H1 (cell line): Measurements from ENCODE around the gene IRF3. TPM values are rescaled to one million over a fixed set of nuclear protein-coding genes. Genes with fewer than 3 reads are reported as not detected.

Experiments
- CTCF ChIA-PET: fragments of 300-600 bp; sonication (Branson Sonifier 250); formaldehyde crosslinking; loops from one replicate; lab custom pipeline; 2021; ENCODE audit not compliant: partially characterized antibody; lab: Charles Lee
- POLR2A ChIA-PET: fragments of 300-600 bp; sonication (Branson Sonifier 250); formaldehyde crosslinking; loops from one replicate; lab custom pipeline; 2021; ENCODE audit warnings: inconsistent platforms; ENCODE audit not compliant: partially characterized antibody; lab: Charles Lee
- DNase-seq, 2 experiments: peaks; one replicate each; pipeline versions ENCODE4 v3.0.0 to v3.0.0-alpha.2; 2010 to 2022; ENCODE audit warnings: low spot score in 2 of 2, low read depth in 1 of 2, mixed read lengths in 1 of 2
- FAIRE-seq: peaks from 2 replicates; lab custom pipeline; 2011; peaks lifted over from hg19 to GRCh38; lab: Jason Lieb, UNC
- H2AFZ ChIP-seq: 2 replicates; pipeline ENCODE4 v1.8.1; 2012; ENCODE audit warnings: low read length, inconsistent platforms
- H2AK5ac ChIP-seq: 2 replicates; pipeline ENCODE4 v1.6.1; 2013; ENCODE audit warnings: low read depth, low read length
- H2BK120ac ChIP-seq: replicated peaks from 2 replicates; pipeline ENCODE3; 2013; ENCODE audit warnings: low read depth, low read length, inconsistent platforms
- H2BK12ac ChIP-seq: 2 replicates; pipeline ENCODE4 v1.6.1; 2013; ENCODE audit warnings: low read depth, low read length
- H2BK15ac ChIP-seq: 2 replicates; pipeline ENCODE4 v1.6.1; 2013; ENCODE audit warnings: low read length
- H2BK20ac ChIP-seq: 2 replicates; pipeline ENCODE4 v1.6.1; 2013; ENCODE audit warnings: low read length
- H2BK5ac ChIP-seq: 2 replicates; pipeline ENCODE4 v1.6.1; 2013; ENCODE audit warnings: low read depth, low read length
- H3K14ac ChIP-seq: 2 replicates; pipeline ENCODE4 v1.6.1; 2013; ENCODE audit warnings: inconsistent platforms; ENCODE audit not compliant: insufficient read length
- H3K18ac ChIP-seq: 2 replicates; pipeline ENCODE4 v1.6.1; 2013; ENCODE audit warnings: low read length; ENCODE audit errors: extremely low read depth
- H3K23ac ChIP-seq: 2 replicates; pipeline ENCODE4 v1.6.1; 2013; ENCODE audit warnings: inconsistent platforms; ENCODE audit not compliant: insufficient read length
- H3K23me2 ChIP-seq: 2 replicates; pipeline ENCODE4 v1.6.1; 2013; ENCODE audit warnings: low read depth, low read length
- H3K27ac ChIP-seq: 2 replicates; pipeline ENCODE4 v1.6.1; 2011; ENCODE audit warnings: low read depth, low read length, inconsistent platforms
- H3K27me3 ChIP-seq, 4 experiments: replicated peaks in 1 of 4; 1 replicate in 1 of 4; 2 replicates in 3 of 4; pipeline versions ENCODE4 v1.6.1 to v1.8.1; 2011 to 2013; ENCODE audit warnings: low read length in 3 of 4, mild to moderate bottlenecking in 3 of 4, inconsistent platforms in 2 of 4, mixed read lengths in 2 of 4, moderate library complexity in 1 of 4; ENCODE audit not compliant: control insufficient read depth in 3 of 4, insufficient read depth in 3 of 4; ENCODE audit errors: extremely low read depth in 1 of 4
- H3K36me3 ChIP-seq, 4 experiments: 2 replicates each; pipeline versions ENCODE4 v1.6.1 to v1.8.1; 2011 to 2013; ENCODE audit warnings: mild to moderate bottlenecking in 4 of 4, low read length in 3 of 4, moderate library complexity in 2 of 4, control low read depth in 1 of 4, inconsistent platforms in 1 of 4; ENCODE audit not compliant: insufficient read depth in 4 of 4, control insufficient read depth in 2 of 4
- H3K4ac ChIP-seq: replicated peaks from 2 replicates; pipeline ENCODE3; 2013; ENCODE audit warnings: low read length, low read depth, mixed read lengths, inconsistent platforms; ENCODE audit not compliant: insufficient read length
- H3K4me1 ChIP-seq, 4 experiments: replicated peaks in 1 of 4; 1 replicate in 1 of 4; 2 replicates in 3 of 4; pipeline versions ENCODE4 v1.6.1 to v1.8.1; 2011 to 2013; ENCODE audit warnings: low read length in 3 of 4, inconsistent platforms in 2 of 4, mixed read lengths in 1 of 4; ENCODE audit not compliant: insufficient read depth in 4 of 4, control insufficient read depth in 3 of 4
- H3K4me2 ChIP-seq, 2 experiments: 2 replicates each; pipeline versions ENCODE4 v1.6.1 to v1.8.1; 2011 to 2013; ENCODE audit warnings: low read depth in 2 of 2, low read length in 2 of 2, control low read depth in 1 of 2, inconsistent platforms in 1 of 2, mild to moderate bottlenecking in 1 of 2; ENCODE audit not compliant: insufficient read depth in 1 of 2
- H3K4me3 ChIP-seq, 4 experiments: fragments of 200-600, 300-600 bp in 1 of 4; sonication (generic), shearing (Covaris generic), sonication (Bioruptor Twin) in 1 of 4; 2 replicates each; pipeline versions ENCODE4 v1.5.1 to v1.8.1; 2011 to 2016; ENCODE audit warnings: low read length in 4 of 4, low read depth in 3 of 4, control low read depth in 2 of 4, inconsistent platforms in 2 of 4, mild to moderate bottlenecking in 2 of 4, mixed read lengths in 1 of 4, moderate library complexity in 1 of 4; ENCODE audit not compliant: insufficient read depth in 2 of 4; ENCODE audit errors: extremely low read depth in 1 of 4
- H3K56ac ChIP-seq: replicated peaks from 2 replicates; pipeline ENCODE3; 2013; ENCODE audit warnings: low read depth, mild to moderate bottlenecking, mixed read lengths, low read length, inconsistent platforms; ENCODE audit not compliant: insufficient read length
- H3K79me1 ChIP-seq: 2 replicates; pipeline ENCODE4 v1.6.1; 2013; ENCODE audit warnings: low read depth, low read length, control low read depth
- H3K79me2 ChIP-seq, 2 experiments: 2 replicates each; pipeline versions ENCODE4 v1.6.1 to v1.8.1; 2012 to 2013; ENCODE audit warnings: low read length in 2 of 2, mild to moderate bottlenecking in 2 of 2, inconsistent platforms in 1 of 2; ENCODE audit not compliant: insufficient read depth in 2 of 2, control insufficient read depth in 1 of 2
- H3K9ac ChIP-seq, 4 experiments: replicated peaks in 1 of 4; 1 replicate in 1 of 4; 2 replicates in 3 of 4; pipeline versions ENCODE4 v1.6.1 to v1.8.1; 2011 to 2013; ENCODE audit warnings: low read depth in 3 of 4, low read length in 3 of 4, control low read depth in 2 of 4, mild to moderate bottlenecking in 2 of 4, moderate library complexity in 2 of 4, inconsistent platforms in 1 of 4; ENCODE audit errors: extremely low read depth in 1 of 4
- H3K9me3 ChIP-seq, 2 experiments: 2 replicates each; pipeline versions ENCODE4 v1.6.1 to v1.8.1; 2012 to 2013; ENCODE audit warnings: mild to moderate bottlenecking in 2 of 2, moderate library complexity in 2 of 2, control low read depth in 1 of 2, inconsistent platforms in 1 of 2, low read depth in 1 of 2, low read length in 1 of 2, mixed read lengths in 1 of 2; ENCODE audit not compliant: insufficient read depth in 2 of 2
- H4K20me1 ChIP-seq, 2 experiments: replicated peaks in 1 of 2; 2 replicates each; pipeline versions ENCODE3 to v1.8.1; 2011 to 2013; ENCODE audit warnings: inconsistent platforms in 2 of 2, low read length in 2 of 2, mild to moderate bottlenecking in 1 of 2; ENCODE audit not compliant: insufficient read depth in 2 of 2, control insufficient read depth in 1 of 2
- H4K5ac ChIP-seq: 2 replicates; pipeline ENCODE4 v1.6.1; 2013; ENCODE audit warnings: low read length, low read depth, mixed read lengths, inconsistent platforms; ENCODE audit not compliant: insufficient read length
- H4K8ac ChIP-seq: 2 replicates; pipeline ENCODE4 v1.8.0; 2013; ENCODE audit warnings: mild to moderate bottlenecking, moderate library complexity, low read length, inconsistent platforms; ENCODE audit not compliant: insufficient read depth; ENCODE audit errors: extremely low read depth
- H4K91ac ChIP-seq: replicated peaks from 2 replicates; pipeline ENCODE3; 2013; ENCODE audit warnings: low read length, mixed read lengths, inconsistent platforms; ENCODE audit not compliant: insufficient read length
- BCL11A ChIP-seq, 2 experiments: IDR thresholded peaks; one replicate each; pipeline ENCODE4 v1.6.1; 2011; ENCODE audit warnings: low read depth in 2 of 2, low read length in 2 of 2, mild to moderate bottlenecking in 2 of 2
- CREB1 ChIP-seq: IDR thresholded peaks from 2 replicates; pipeline ENCODE4 v1.6.1; 2012; ENCODE audit warnings: inconsistent platforms
- EZH2 ChIP-seq: fragments of 200-600 bp; sonication (generic); IDR thresholded peaks from 2 replicates; pipeline ENCODE4 v1.7.1; 2012; ENCODE audit warnings: low read depth, mild to moderate bottlenecking, moderate library complexity, low read length, inconsistent platforms; ENCODE audit not compliant: severe bottlenecking
- GTF2F1 ChIP-seq: IDR thresholded peaks from 2 replicates; pipeline ENCODE4 v1.6.1; 2012; ENCODE audit warnings: low read depth, low read length, improper control_type of control experiment, borderline replicate concordance
- JUN ChIP-seq: IDR thresholded peaks from 2 replicates; pipeline ENCODE4 v1.6.1; 2011; ENCODE audit warnings: low read depth, mild to moderate bottlenecking, improper control_type of control experiment, low read length
- POLR2A ChIP-seq, 2 experiments: IDR thresholded peaks; 1 replicate in 1 of 2; 2 replicates in 1 of 2; pipeline ENCODE4 v1.6.1; 2011; ENCODE audit warnings: low read depth in 2 of 2, low read length in 2 of 2, mild to moderate bottlenecking in 2 of 2; ENCODE audit errors: control extremely low read depth in 1 of 2
- RAD21 ChIP-seq, 2 experiments: IDR thresholded peaks in 1 of 2; conservative IDR thresholded peaks in 1 of 2; 2 replicates each; pipeline ENCODE4 v1.6.1; 2011; ENCODE audit warnings: low read depth in 2 of 2, low read length in 2 of 2, improper control_type of control experiment in 1 of 2, inconsistent platforms in 1 of 2, mild to moderate bottlenecking in 1 of 2, moderate library complexity in 1 of 2
- SP1 ChIP-seq: IDR thresholded peaks from 2 replicates; pipeline ENCODE4 v1.6.1; 2011; ENCODE audit warnings: low read depth, low read length
- SP4 ChIP-seq: IDR thresholded peaks from 2 replicates; pipeline ENCODE4 v1.6.1; 2012; ENCODE audit warnings: low read length, inconsistent platforms
- SRF ChIP-seq: IDR thresholded peaks from 2 replicates; pipeline ENCODE4 v1.6.1; 2011; ENCODE audit warnings: mild to moderate bottlenecking, low read depth, low read length, moderate library complexity
- YY1 ChIP-seq: IDR thresholded peaks from 2 replicates; pipeline ENCODE4 v1.6.1; 2011; ENCODE audit warnings: low read depth, mild to moderate bottlenecking, low read length
- WGBS, 2 experiments: shearing (Covaris generic) in 1 of 2; methylation state at CpG; one replicate each; pipeline versions ENCODE4 v1.1.6 to v1.1.7; 2013 to 2015; ENCODE audit warnings: low lambda C conversion rate in 2 of 2, mixed read lengths in 2 of 2, inconsistent platforms in 1 of 2, low coverage in 1 of 2, missing lambda C conversion rate in 1 of 2; ENCODE audit not compliant: insufficient replicate concordance in 2 of 2, insufficient coverage in 1 of 2, insufficient read length in 1 of 2; ENCODE audit errors: extremely low coverage in 1 of 2, missing lambda C conversion rate in 1 of 2; 5-methylcytosine and 5-hydroxymethylcytosine counted together
- polyA plus RNA-seq, 7 experiments: library from polyadenylated mRNA; depleted of rRNA in 3 of 7; stranded (reverse) in 5 of 7; unstranded in 2 of 7; fragments of >200 nt in 5 of 7; fragments of 200-250 nt in 2 of 7; gene quantifications; 1 replicate in 5 of 7; 2 replicates in 1 of 7; 4 replicates in 1 of 7; pipeline versions ENCODE4 v1.2.1 to v1.2.3, GENCODE V29; 2011 to 2013; ENCODE audit warnings: missing spikeins in 2 of 7, mixed read lengths in 2 of 7
- total RNA-seq: library from RNA; stranded (reverse); fragmentation: NEBNext Ultra II Directional; extraction: Animal tissue kit (Norgen Biotek cat#: 25700); gene quantifications from 2 replicates; pipeline ENCODE4 v1.2.1, GENCODE V29; 2021
- TF ChIP-seq, protein P1 (sequence below): IDR thresholded peaks from 2 replicates; pipeline ENCODE4 v1.6.1; 2012; ENCODE audit warnings: inconsistent platforms

The IRF3 gene
- total and polyA plus RNA-seq, 2 of the 8 experiments (the other 6 are each of a cell fraction or from before 2014, with no cell fraction given), result 103 to 114 TPM

DNA sequence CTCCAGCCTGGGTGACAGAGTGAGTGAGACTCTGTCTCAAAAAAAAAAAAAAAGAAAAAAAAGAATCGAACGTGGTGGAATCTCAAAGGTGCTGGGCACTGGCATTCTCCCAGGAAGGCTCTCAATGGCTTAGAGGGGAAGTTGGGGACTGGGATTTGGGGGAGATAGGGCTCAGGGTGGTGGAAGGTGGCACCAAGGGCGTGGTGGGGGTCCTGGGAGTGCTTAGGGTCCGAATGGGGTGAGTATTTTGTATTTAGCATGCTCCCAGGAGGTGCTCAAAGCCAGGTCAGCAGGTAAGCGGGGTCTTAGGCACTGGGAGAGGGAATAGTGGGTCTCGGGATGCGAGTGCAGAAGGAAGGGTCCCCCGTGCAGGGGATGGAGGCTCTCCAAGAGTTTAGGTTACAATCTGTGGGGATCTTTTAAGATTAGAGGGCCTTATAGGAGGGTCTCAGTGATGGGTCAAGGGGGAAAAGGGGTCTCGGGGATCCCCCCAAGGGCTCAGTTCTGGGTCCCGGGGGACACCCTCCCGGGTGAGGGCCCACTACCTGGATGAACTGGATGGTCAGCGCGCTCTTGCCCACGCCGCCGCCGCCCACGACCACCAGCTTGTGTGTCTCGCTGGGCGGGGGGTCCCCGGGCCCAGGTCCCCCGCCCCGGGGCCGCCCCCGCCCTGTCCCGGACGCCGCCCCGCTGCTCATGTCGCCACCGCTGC is 26.1 kb downstream of the IRF3 start:
- Histone ChIP-seq H3K27ac (no peak overlapping the region), H3K9me3 (no peaks in the 10 kb centered on the region), H3K4me1 (peaks cover 2 to 25% (median 15%) of the 10 kb centered on the region in 4 experiments), H3K79me1 (peaks cover 12% of the 10 kb centered on the region), H2BK12ac (0 out of 2 replicates have a peak overlapping the region, but pooled peaks have one; percentile 50), H3K9ac (no peak overlapping the region; a peak in 2 of 7 replicates), H3K56ac (no peak overlapping the region), H3K18ac (no peak overlapping the region; the same call in 1 of the 2 replicates), H3K14ac (no peak overlapping the region), H3K4me2 (peak overlapping the region; percentile 69 to 87), H4K20me1 (peaks cover 3 to 14% of the 10 kb centered on the region in 2 experiments), H3K23ac (no peak overlapping the region), H2BK5ac (no peak overlapping the region), H3K36me3 (no peaks in the 10 kb centered on the region), H2BK20ac (no peak overlapping the region; the same call in 1 of the 2 replicates), H3K4me3 (peak overlapping the region; percentile 36 to 70 (median 38)), H3K79me2 (peaks cover 10 to 24% of the 10 kb centered on the region in 2 experiments), H4K91ac (peak overlapping the region; percentile 5), H3K27me3 (no peaks in the 10 kb centered on the region), H3K23me2 (peaks cover 7% of the 10 kb centered on the region), H2BK120ac (no peak overlapping the region), H2AK5ac (no peak overlapping the region), H2BK15ac (no peak overlapping the region), H3K4ac (no peak overlapping the region), H4K5ac (no peak overlapping the region), H2AFZ (no peak overlapping the region), H4K8ac (no peak overlapping the region)
- ChIA-PET POLR2A (interaction anchor here (0.6 to 50.7 kb wide), 18 partner anchors 9 to 237 kb away, joined by 3 to 840 read pairs (median 4); partner anchors contain the start of genes BCL2L12, CPT1C, IRF3 and NOSIP), CTCF (interaction anchor here (1.0 to 1.9 kb wide), 5 partner anchors 8 to 39 kb away, joined by 3 to 9 read pairs (median 4); no protein-coding TSS in a partner anchor)
- WGBS, 2 experiments, result 20% methylated on average over 12 of the region's 31 CpGs; no CpG with 5 or more reads in 1 of the 2 experiments
- no peak for FAIRE-seq
- no peak for DNase-seq
- no peak for TF ChIP-seq SRF
- TF ChIP-seq CREB1, result no peak
- TF ChIP-seq, protein P1, sequence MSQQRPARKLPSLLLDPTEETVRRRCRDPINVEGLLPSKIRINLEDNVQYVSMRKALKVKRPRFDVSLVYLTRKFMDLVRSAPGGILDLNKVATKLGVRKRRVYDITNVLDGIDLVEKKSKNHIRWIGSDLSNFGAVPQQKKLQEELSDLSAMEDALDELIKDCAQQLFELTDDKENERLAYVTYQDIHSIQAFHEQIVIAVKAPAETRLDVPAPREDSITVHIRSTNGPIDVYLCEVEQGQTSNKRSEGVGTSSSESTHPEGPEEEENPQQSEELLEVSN, result no peak
- no peak for TF ChIP-seq GTF2F1
- no peak for TF ChIP-seq RAD21 (IDR thresholded peaks at IDR 0.05 in 1 of 2, conservative IDR thresholded peaks at IDR 0.05 in 1 of 2; ENCODE audit: low read depth in 2 of 2, low read length in 2 of 2)
- no peak for TF ChIP-seq SP4
- no peak for TF ChIP-seq POLR2A (IDR thresholded peaks at IDR 0.05; ENCODE audit: control extremely low read depth in 1 of 2, low read depth in 2 of 2, low read length in 2 of 2)
- TF ChIP-seq SP1, result no peak
- TF ChIP-seq EZH2, result no peak
- TF ChIP-seq BCL11A (IDR thresholded peaks at IDR 0.05; ENCODE audit: low read depth in 2 of 2, low read length in 2 of 2), result no peak
- no peak for TF ChIP-seq YY1
- TF ChIP-seq JUN, result no peak
